GM23338 (cell line): ENCODE data around the gene ISLR2. TPM values are rescaled to one million over a fixed set of nuclear protein-coding genes. Genes with fewer than 3 reads are reported as not detected.

ENCODE experiments used
- CREB1 ChIP-seq: fragments of 250-450 bp; sonication (Bioruptor Pico); IDR thresholded peaks from 2 replicates; pipeline ENCODE4 v1.5.0; 2020; ENCODE audit warnings: low read depth, mild to moderate bottlenecking, moderate library complexity
- EZH2 ChIP-seq: fragments of 200-600 bp; sonication (generic); IDR thresholded peaks from one replicate; pipeline ENCODE4 v1.8.0; 2017; ENCODE audit warnings: antibody characterized with exemption, mild to moderate bottlenecking, low read depth; ENCODE audit not compliant: unreplicated experiment
- JUNB ChIP-seq: IDR thresholded peaks from one replicate; pipeline ENCODE4 v1.6.1; 2016; ENCODE audit warnings: antibody characterized with exemption; ENCODE audit not compliant: unreplicated experiment
- NANOG ChIP-seq: IDR thresholded peaks from 2 replicates; pipeline ENCODE4 v1.6.1; 2016; ENCODE audit warnings: antibody characterized with exemption, borderline replicate concordance
- POLR2AphosphoS5 ChIP-seq: IDR thresholded peaks from 2 replicates; pipeline ENCODE4 v1.6.1; 2016; ENCODE audit warnings: antibody characterized with exemption, low read depth
- STAT1 ChIP-seq: IDR thresholded peaks from one replicate; pipeline ENCODE4 v1.6.1; 2016; ENCODE audit warnings: antibody characterized with exemption; ENCODE audit not compliant: unreplicated experiment
- ZNF114 ChIP-seq: fragments of 250-450 bp; sonication (Bioruptor Pico); IDR thresholded peaks from 2 replicates; pipeline ENCODE4 v1.5.0; 2020; ENCODE audit warnings: mild to moderate bottlenecking, moderate library complexity
- ZNF331 ChIP-seq: fragments of 250-450 bp; sonication (Bioruptor Pico); IDR thresholded peaks from 2 replicates; pipeline ENCODE4 v1.5.0; 2020; ENCODE audit warnings: low read depth, mild to moderate bottlenecking, moderate library complexity
- polyA plus RNA-seq: library from polyadenylated mRNA; unstranded; fragments of >200 nt; fragmentation: Nextera tagmentation; extraction: Ambion mirVana; gene quantifications from 2 replicates; pipeline ENCODE4 v1.2.1, GENCODE V29; 2016
- total RNA-seq: library from RNA; depleted of rRNA; stranded (reverse); fragments of >200 nt; shearing (Covaris generic); gene quantifications from 2 replicates; pipeline ENCODE4 v1.2.3, GENCODE V29; 2014
- TF ChIP-seq, protein P1 (sequence below): fragments of 250-450 bp; sonication (Bioruptor Pico); IDR thresholded peaks from 2 replicates; pipeline ENCODE4 v1.5.0; 2020; ENCODE audit warnings: mild to moderate bottlenecking, moderate library complexity

ISLR2 gene
- total and polyA plus RNA-seq, 2 experiments from 2014 or later = 0.13 to 0.21 TPM

DNA sequence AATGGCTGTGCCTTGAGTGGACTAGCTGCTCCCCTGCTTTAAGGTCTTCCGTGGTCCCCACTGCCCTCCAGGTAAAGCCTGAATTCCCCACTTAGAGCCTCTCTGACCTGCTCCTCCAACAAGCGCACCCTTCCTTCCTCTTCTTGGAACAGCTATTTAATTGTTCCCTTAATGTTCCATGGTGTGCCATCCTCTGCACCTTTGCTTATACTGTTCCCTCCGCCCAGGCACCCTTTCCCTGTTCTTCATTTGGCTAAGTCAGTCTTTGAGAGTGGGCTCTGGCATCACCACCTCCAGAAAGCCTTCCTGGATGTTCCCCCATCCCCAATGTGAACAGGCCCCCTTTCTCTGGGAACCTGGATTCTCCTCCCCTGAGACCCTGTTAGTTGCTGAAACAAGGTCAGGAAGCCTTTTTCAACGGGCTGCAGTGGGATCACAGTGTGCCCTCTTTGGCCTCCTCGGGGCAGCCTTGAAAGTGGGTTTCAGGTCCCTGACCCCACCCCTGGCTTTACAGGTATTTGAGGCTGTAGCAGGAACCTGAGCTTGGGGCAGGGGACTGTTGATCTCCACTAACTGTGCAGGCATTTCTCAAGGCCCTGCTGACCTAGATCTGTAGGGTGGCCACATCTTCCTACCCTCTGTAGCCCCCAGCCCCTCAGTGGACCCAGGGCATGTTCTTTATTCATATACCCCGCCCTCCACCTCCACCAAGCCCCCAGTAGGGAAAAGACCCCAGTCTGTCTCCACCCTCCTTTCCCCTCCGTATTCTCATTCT lies 48.1 kb downstream of the ISLR2 start (continued):
- TF ChIP-seq, protein P1, sequence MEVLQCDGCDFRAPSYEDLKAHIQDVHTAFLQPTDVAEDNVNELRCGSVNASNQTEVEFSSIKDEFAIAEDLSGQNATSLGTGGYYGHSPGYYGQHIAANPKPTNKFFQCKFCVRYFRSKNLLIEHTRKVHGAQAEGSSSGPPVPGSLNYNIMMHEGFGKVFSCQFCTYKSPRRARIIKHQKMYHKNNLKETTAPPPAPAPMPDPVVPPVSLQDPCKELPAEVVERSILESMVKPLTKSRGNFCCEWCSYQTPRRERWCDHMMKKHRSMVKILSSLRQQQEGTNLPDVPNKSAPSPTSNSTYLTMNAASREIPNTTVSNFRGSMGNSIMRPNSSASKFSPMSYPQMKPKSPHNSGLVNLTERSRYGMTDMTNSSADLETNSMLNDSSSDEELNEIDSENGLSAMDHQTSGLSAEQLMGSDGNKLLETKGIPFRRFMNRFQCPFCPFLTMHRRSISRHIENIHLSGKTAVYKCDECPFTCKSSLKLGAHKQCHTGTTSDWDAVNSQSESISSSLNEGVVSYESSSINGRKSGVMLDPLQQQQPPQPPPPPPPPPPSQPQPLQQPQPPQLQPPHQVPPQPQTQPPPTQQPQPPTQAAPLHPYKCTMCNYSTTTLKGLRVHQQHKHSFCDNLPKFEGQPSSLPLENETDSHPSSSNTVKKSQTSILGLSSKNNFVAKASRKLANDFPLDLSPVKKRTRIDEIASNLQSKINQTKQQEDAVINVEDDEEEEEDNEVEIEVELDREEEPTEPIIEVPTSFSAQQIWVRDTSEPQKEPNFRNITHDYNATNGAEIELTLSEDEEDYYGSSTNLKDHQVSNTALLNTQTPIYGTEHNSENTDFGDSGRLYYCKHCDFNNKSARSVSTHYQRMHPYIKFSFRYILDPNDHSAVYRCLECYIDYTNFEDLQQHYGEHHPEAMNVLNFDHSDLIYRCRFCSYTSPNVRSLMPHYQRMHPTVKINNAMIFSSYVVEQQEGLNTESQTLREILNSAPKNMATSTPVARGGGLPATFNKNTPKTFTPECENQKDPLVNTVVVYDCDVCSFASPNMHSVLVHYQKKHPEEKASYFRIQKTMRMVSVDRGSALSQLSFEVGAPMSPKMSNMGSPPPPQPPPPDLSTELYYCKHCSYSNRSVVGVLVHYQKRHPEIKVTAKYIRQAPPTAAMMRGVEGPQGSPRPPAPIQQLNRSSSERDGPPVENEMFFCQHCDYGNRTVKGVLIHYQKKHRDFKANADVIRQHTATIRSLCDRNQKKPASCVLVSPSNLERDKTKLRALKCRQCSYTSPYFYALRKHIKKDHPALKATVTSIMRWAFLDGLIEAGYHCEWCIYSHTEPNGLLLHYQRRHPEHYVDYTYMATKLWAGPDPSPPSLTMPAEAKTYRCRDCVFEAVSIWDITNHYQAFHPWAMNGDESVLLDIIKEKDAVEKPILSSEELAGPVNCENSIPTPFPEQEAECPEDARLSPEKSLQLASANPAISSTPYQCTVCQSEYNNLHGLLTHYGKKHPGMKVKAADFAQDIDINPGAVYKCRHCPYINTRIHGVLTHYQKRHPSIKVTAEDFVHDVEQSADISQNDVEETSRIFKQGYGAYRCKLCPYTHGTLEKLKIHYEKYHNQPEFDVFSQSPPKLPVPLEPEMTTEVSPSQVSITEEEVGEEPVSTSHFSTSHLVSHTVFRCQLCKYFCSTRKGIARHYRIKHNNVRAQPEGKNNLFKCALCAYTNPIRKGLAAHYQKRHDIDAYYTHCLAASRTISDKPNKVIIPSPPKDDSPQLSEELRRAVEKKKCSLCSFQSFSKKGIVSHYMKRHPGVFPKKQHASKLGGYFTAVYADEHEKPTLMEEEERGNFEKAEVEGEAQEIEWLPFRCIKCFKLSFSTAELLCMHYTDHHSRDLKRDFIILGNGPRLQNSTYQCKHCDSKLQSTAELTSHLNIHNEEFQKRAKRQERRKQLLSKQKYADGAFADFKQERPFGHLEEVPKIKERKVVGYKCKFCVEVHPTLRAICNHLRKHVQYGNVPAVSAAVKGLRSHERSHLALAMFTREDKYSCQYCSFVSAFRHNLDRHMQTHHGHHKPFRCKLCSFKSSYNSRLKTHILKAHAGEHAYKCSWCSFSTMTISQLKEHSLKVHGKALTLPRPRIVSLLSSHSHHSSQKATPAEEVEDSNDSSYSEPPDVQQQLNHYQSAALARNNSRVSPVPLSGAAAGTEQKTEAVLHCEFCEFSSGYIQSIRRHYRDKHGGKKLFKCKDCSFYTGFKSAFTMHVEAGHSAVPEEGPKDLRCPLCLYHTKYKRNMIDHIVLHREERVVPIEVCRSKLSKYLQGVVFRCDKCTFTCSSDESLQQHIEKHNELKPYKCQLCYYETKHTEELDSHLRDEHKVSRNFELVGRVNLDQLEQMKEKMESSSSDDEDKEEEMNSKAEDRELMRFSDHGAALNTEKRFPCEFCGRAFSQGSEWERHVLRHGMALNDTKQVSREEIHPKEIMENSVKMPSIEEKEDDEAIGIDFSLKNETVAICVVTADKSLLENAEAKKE (CRISPR knock-in tag) = no peak
- no peak for TF ChIP-seq STAT1
- no peak for TF ChIP-seq ZNF331 (CRISPR knock-in tag)
- no peak for TF ChIP-seq NANOG
- TF ChIP-seq EZH2 = no peak
- TF ChIP-seq POLR2AphosphoS5 = no peak
- TF ChIP-seq CREB1 (CRISPR knock-in tag) = no peak
- TF ChIP-seq ZNF114 (CRISPR knock-in tag) = no peak
- no peak for TF ChIP-seq JUNB
